ENCODE measurements around the gene ELMOD1.
"Not testable (repeated sequence)": the region's sequence is repeated elsewhere in the genome, so short reads cannot be mapped to it uniquely, and the experiment has no call there.

Gene ELMOD1

GRCh38 chr11:107590460-107591377, at the start of gene ELMOD1:
TSS of gene ELMOD1 (plus strand) at chr11:107591147. CDS start at chr11:107618190, 27,043 bp downstream.
- peak; percentile 16 to 24 for ATAC-seq

GRCh38 chr11:107545101-107545514, 45.8 kb upstream of the ELMOD1 start:
- ATAC-seq = peak; percentile 56 to 60

- no peak for ATAC-seq
These were observed 43.0 kb upstream of the ELMOD1 start for GRCh38 chr11:107547961-107548360.

- no peak for ATAC-seq
These were observed 41.5 kb upstream of the ELMOD1 start for GRCh38 chr11:107549253-107549953.

- ATAC-seq = no peak
These were observed 41.0 kb upstream of the ELMOD1 start for GRCh38 chr11:107549954-107550285.

- ATAC-seq = no peak
These were observed 40.6 kb upstream of the ELMOD1 start for GRCh38 chr11:107550304-107550703.

- ATAC-seq = peak in 1 of 2 donors; percentile 15
These were observed 29.3 kb upstream of the ELMOD1 start for GRCh38 chr11:107561688-107562087.

- no peak for ATAC-seq
These were observed 28.2 kb upstream of the ELMOD1 start for GRCh38 chr11:107562647-107563208.

GRCh38 chr11:107563702-107564101, 27.2 kb upstream of the ELMOD1 start:
- ATAC-seq = no peak

GRCh38 chr11:107564877-107565218, 26.1 kb upstream of the ELMOD1 start:
- no peak for ATAC-seq

GRCh38 chr11:107565219-107565937, 25.6 kb upstream of the ELMOD1 start, which contains the start of gene ALKBH8:
TSS of gene ALKBH8 (minus strand) at chr11:107565735. CDS start at chr11:107560893, 4,842 bp downstream.
- ATAC-seq = peak; percentile 94 to 95

GRCh38 chr11:107565955-107566501, 24.9 kb upstream of the ELMOD1 start:
- not testable (repeated sequence) for ATAC-seq

- no peak for ATAC-seq
These were observed 24.4 kb upstream of the ELMOD1 start for GRCh38 chr11:107566569-107566968.

GRCh38 chr11:107567739-107568335, 23.1 kb upstream of the ELMOD1 start:
- ATAC-seq = no peak

- no peak for ATAC-seq
These were observed 20.9 kb upstream of the ELMOD1 start for GRCh38 chr11:107570015-107570414.

- no peak for ATAC-seq
These were observed 17.5 kb upstream of the ELMOD1 start for GRCh38 chr11:107573438-107573837.

- not testable (repeated sequence) for ATAC-seq
These were observed 14.2 kb upstream of the ELMOD1 start for GRCh38 chr11:107576497-107577345.

- no peak for ATAC-seq
These were observed 13.6 kb upstream of the ELMOD1 start for GRCh38 chr11:107577346-107577711.

- not testable (repeated sequence) for ATAC-seq
These were observed 11.8 kb upstream of the ELMOD1 start for GRCh38 chr11:107579169-107579568.

GRCh38 chr11:107581147-107581546, 9.8 kb upstream of the ELMOD1 start:
- ATAC-seq = no peak

- peak in 1 of 2 donors; percentile 62 for ATAC-seq
These were observed 7.2 kb upstream of the ELMOD1 start for GRCh38 chr11:107583629-107584195.

Data from activated CD4-positive, CD25-positive, alpha-beta regulatory T cell treated with anti-CD3 and anti-CD28 coated beads, Interleukin-2, amount 50 U/mL, for 24 hours (primary cell).